ENCODE measurements around the gene HOATZ. TPM values are rescaled to one million over a fixed set of nuclear protein-coding genes. Genes with fewer than 3 reads are reported as not detected.

The HOATZ gene
- total RNA-seq, 3 donors from 2014 or later = not detected

GRCh38 chr11:111549869-111550203 is 35.3 kb downstream of the HOATZ start:
- no peaks in the 10 kb centered on the region for H3K4me1 ChIP-seq (ENCODE audit: low read depth)
- no peak overlapping the region for H3K4me3 ChIP-seq
- ATAC-seq (no peak), DNase-seq (no peak)
- TF ChIP-seq, protein P1, sequence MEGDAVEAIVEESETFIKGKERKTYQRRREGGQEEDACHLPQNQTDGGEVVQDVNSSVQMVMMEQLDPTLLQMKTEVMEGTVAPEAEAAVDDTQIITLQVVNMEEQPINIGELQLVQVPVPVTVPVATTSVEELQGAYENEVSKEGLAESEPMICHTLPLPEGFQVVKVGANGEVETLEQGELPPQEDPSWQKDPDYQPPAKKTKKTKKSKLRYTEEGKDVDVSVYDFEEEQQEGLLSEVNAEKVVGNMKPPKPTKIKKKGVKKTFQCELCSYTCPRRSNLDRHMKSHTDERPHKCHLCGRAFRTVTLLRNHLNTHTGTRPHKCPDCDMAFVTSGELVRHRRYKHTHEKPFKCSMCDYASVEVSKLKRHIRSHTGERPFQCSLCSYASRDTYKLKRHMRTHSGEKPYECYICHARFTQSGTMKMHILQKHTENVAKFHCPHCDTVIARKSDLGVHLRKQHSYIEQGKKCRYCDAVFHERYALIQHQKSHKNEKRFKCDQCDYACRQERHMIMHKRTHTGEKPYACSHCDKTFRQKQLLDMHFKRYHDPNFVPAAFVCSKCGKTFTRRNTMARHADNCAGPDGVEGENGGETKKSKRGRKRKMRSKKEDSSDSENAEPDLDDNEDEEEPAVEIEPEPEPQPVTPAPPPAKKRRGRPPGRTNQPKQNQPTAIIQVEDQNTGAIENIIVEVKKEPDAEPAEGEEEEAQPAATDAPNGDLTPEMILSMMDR (IDR thresholded peaks at IDR 0.05) = no peak
- H3K36me3 ChIP-seq (ENCODE audit: low read depth) = no peaks in the 10 kb centered on the region
- intact Hi-C loops (cut with DNase I, micrococcal nuclease) = no loop called here
- no peaks in the 10 kb centered on the region for H3K9me3 ChIP-seq

GRCh38 chr11:111550258-111550657 is 35.7 kb downstream of the HOATZ start:
- no peaks in the 10 kb centered on the region for H3K9me3 ChIP-seq
- intact Hi-C loops (cut with DNase I, micrococcal nuclease) = no loop called here
- H3K4me3 ChIP-seq = no peak overlapping the region
- no peak for DNase-seq
- no peaks in the 10 kb centered on the region for H3K4me1 ChIP-seq (ENCODE audit: low read depth)
- no peak for ATAC-seq
- no peaks in the 10 kb centered on the region for H3K36me3 ChIP-seq (ENCODE audit: low read depth)
- TF ChIP-seq, protein P1 (IDR thresholded peaks at IDR 0.05) = no peak

DNA sequence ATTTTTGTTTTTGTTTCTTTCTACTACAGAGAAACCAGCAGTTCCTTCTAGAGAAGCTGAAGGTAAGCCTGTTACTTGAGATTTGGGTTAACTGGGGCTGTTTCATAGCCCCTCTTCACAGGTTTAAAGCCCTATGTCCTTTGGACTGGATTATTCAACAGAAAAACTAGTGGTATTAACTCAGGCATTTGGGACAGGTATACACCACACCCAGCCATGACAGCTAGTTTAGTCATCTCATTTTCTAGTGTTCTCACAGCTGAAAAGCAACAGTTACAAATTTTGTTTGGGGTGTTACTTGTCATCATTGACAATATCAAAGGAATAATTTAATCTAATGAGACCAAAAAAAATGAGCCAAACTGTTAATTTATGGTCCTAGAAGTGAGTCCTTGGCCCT is 40.0 kb downstream of the HOATZ start:
- ATAC-seq = no peak
- Histone ChIP-seq H3K36me3 (ENCODE audit: low read depth) (no peaks in the 10 kb centered on the region), H3K9me3 (peaks cover 4% of the 10 kb centered on the region), H3K4me3 (no peak overlapping the region), H3K4me1 (ENCODE audit: low read depth) (no peaks in the 10 kb centered on the region)
- intact Hi-C loops (cut with DNase I, micrococcal nuclease) = no loop called here
- no peak for DNase-seq
- TF ChIP-seq, protein P1 (IDR thresholded peaks at IDR 0.05) = no peak

GRCh38 chr11:111555255-111555654 is 40.7 kb downstream of the HOATZ start:
- Histone ChIP-seq H3K4me1 (ENCODE audit: low read depth) (no peaks in the 10 kb centered on the region), H3K36me3 (ENCODE audit: low read depth) (no peaks in the 10 kb centered on the region), H3K4me3 (no peak overlapping the region), H3K9me3 (peaks cover 4% of the 10 kb centered on the region)
- no peak for ATAC-seq
- intact Hi-C loops (cut with DNase I, micrococcal nuclease) = no loop called here
- no peak for DNase-seq
- TF ChIP-seq, protein P1 (IDR thresholded peaks at IDR 0.05) = no peak

- ATAC-seq = no peak
- intact Hi-C loops (cut with DNase I, micrococcal nuclease) = no loop called here
- Histone ChIP-seq H3K36me3 (ENCODE audit: low read depth) (no peaks in the 10 kb centered on the region), H3K4me1 (ENCODE audit: low read depth) (no peaks in the 10 kb centered on the region), H3K9me3 (peaks cover 4% of the 10 kb centered on the region), H3K4me3 (no peak overlapping the region)
- no peak for DNase-seq
- TF ChIP-seq, protein P1 (IDR thresholded peaks at IDR 0.05) = no peak
Observed at GRCh38 chr11:111557425-111558111, 43.0 kb downstream of the HOATZ start.

Measured in mucosa of descending colon (tissue), 3 donors.